HG02973 (cell line): ENCODE data around the gene KCNF1.
A peak's percentile ranks its signal among the peaks of the same experiment; 100 is the strongest.

Source experiments
- ATAC-seq: cut with Tn5 transposase; IDR thresholded peaks from one replicate; pipeline ENCODE4 v1.9.1; 2021; ENCODE audit warnings: moderate library complexity; ENCODE audit not compliant: unreplicated experiment

Gene KCNF1, protein sequence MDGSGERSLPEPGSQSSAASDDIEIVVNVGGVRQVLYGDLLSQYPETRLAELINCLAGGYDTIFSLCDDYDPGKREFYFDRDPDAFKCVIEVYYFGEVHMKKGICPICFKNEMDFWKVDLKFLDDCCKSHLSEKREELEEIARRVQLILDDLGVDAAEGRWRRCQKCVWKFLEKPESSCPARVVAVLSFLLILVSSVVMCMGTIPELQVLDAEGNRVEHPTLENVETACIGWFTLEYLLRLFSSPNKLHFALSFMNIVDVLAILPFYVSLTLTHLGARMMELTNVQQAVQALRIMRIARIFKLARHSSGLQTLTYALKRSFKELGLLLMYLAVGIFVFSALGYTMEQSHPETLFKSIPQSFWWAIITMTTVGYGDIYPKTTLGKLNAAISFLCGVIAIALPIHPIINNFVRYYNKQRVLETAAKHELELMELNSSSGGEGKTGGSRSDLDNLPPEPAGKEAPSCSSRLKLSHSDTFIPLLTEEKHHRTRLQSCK

DNA sequence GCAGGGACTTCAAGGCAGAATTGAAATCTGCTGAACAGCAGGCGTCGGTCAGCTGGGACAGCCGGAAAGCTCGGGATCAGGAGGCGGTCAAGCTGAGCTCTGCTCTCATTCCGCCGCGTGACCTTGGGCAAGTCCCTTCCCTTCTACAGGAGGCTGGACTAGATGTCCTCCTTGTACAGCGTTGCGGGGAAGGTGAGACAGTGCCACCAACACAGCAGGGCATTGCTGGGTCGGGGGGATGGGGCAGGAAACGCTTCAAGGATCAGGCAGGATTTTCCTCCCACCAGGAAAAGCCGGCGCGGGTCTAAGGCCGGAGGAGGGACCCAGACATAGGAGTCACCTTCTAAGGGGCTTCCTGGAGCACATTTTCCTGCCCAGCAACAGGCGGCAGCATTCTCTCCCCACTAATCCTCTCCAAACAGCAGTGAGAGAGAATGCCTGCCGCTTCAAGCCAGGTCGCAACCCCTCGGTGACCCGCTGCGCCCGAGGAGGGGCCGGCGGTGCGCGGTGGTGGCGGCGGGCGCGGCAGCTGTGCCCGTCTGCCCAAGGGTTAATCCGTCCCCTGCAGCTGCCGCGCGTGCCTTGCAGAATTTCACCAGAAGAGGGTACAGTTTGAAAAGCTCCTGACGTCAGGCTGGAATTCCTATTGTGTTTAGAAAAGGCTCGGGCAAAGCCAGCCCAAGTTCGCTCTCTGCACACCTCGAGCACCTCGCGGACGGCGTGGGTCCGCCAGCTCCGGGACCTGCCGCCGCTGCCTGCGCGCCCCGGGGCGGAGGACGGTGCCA lies at the start of gene KCNF1:
TSS of gene KCNF1 (plus strand) at position 644 of the 785 bp plus-strand sequence. CDS start 493 bp downstream, outside the sequence.
- ATAC-seq, result no peak

DNA sequence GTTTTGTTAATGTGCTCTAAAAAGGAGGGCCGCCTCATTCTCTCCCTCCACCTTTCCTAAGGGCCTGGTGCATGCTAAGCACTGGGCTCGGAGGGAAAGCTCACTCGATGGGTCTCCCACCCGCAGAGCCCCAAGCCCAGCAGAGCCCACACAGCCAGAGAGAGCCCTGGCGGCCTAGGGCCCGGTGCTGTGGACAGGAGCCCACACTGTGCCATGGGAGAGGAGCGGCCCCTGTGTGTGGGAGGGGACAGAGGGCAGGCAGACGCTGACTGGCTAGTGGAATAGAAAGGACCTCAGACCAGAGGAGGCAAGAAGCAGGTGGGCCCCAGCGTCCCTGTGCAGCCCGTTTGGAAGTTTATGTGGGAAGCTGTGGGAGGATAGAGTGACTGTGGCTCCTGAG lies 49.4 kb upstream of the KCNF1 start:
- ATAC-seq, result no peak

DNA sequence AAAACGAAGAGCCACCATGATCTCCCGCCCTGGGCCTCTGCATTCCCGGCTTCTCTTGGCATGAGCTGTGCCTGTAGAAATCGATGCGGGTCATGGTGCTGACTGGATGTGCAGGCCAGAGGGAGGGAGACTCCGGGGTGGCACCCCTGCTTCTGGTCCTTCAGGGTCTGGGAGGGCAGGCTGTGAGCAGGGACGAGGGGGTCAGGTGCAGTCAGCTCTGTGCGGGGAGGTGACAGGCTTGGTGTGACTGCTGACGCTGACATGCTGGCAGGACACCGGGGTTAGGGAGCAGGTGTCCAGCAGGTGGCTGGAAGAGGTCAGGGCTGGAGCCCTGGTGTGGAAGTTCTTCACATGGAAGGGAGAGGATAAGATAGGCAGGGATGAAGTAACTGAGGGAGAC lies 48.7 kb upstream of the KCNF1 start:
- ATAC-seq, result no peak

DNA sequence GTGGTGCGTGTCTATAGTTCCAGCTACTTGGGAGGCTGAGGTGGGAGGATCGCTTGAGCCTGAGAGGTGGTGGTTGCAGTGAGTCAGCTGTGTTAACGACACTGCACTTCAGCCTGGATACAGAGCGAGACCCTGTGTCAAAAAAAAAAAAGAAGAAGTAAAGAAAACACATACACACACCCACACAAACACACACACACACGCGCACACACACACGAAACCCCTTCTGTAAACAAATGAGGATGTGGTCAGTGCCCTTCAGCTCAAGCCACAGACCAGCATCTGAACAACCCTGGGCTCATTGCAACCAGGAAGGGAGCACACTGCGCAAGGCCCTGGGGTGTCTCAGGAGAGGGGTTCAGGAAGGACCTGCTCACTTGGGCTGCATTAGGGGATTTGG lies 47.9 kb upstream of the KCNF1 start:
- peak; percentile 72 for ATAC-seq

DNA sequence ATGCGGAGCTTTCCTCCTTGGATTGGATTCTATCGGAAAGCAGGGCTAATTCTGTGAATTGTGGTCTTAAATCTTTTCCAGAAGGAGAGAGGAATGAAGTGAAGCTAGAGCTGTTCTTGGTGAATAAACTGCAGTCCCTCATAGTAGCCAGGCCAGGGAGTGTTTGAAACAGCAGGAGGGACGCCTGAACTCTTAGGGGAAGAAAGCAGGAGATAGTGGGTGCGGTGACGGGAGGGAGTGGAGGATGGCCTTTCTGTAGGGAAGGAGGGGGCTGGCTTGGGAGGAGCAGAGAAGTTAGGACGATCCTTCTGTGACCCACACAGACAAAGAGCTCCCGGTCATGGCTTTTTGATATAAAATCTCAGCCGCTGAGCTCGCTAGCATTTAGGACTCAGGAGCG lies 47.5 kb upstream of the KCNF1 start:
- no peak for ATAC-seq

DNA sequence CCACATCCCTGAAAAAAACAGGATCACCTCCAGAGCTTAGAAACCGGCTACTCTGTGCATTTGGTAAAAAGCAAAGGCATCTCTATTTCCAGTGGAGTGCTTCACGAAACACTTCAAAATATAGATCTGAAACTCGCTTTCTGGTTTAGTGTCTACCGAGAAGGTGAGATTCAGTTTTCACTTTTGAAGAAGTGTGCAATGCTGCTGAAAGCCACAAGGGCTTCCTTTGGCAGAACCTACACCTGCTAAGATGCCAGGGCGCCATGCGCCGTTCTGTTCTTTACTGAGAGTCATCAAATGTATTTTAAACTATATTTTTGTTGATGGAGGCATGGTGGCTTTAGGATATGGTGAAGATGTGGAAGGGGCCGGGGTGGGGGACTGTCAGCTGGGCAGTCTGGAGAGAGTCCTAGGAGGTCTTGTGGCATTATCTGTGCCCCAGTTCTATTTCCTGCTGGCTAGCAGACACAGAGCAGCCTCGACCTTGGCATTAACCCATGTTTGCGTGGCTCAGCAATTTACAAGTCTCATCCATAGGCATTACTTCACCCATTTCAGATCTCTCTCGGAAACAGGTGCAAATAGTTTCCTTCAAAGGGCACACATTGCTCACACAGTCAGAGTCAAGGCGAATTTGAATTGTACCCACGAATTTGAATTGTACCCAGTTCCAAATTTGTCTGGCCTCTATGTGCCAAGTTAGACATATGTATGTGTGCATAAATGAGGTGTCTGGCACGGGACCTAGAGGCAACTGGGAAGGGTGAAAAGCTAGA lies 46.7 kb upstream of the KCNF1 start:
- peak; percentile 87 for ATAC-seq

DNA sequence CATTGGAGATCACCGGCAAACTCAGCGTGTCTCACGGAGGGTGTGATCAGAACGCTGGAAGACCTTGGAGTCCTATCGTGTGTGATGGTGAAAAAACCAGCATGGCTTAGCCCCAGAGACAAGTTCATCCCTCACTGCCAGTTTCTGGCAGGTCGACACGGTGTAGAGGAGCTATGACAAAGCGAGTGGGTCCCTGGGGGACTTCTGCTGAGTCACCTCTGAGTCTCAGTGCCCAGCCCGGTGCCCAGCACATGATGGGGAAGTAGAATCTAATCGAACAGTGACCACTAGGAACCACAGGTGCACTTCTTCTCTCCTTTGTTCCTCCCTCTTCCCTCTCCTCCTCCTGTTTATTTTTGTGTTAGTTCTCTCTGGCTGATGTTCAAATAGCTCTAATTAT lies 45.9 kb upstream of the KCNF1 start:
- ATAC-seq, result no peak

DNA sequence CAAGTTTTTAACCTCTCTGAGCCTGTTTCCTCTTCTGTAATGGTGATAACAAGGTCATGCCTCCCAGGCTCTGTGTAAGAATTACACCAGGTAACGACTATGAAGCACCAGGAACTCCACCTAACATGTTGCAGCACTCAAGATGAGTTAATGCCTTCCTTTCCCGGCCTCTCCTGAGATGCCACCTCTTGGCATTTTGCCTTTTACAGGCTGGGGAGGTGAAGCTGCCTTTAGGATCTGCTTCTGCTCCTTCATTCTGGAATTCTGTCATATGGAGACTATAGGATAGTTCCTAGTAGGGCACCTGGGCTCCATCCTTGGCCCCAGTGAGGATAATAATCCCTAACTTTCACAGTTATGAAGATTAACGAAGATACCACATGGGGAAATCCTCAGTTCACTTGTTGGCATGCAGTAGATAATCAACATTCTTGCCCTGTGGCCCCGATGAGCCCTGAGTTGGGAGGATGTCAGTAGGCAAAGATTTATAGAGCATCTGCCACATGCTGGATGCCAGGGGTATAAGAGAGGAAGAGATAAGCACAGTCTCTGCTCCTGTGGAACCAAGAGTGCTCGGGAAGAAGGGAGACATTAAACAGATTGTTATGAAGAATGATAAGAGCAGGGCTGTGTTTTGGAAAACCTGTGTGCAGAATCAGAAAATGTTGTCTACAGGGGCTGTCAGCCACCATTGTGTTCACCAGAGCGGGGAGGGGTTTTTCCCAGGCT lies 43.9 kb upstream of the KCNF1 start:
- ATAC-seq, result no peak

DNA sequence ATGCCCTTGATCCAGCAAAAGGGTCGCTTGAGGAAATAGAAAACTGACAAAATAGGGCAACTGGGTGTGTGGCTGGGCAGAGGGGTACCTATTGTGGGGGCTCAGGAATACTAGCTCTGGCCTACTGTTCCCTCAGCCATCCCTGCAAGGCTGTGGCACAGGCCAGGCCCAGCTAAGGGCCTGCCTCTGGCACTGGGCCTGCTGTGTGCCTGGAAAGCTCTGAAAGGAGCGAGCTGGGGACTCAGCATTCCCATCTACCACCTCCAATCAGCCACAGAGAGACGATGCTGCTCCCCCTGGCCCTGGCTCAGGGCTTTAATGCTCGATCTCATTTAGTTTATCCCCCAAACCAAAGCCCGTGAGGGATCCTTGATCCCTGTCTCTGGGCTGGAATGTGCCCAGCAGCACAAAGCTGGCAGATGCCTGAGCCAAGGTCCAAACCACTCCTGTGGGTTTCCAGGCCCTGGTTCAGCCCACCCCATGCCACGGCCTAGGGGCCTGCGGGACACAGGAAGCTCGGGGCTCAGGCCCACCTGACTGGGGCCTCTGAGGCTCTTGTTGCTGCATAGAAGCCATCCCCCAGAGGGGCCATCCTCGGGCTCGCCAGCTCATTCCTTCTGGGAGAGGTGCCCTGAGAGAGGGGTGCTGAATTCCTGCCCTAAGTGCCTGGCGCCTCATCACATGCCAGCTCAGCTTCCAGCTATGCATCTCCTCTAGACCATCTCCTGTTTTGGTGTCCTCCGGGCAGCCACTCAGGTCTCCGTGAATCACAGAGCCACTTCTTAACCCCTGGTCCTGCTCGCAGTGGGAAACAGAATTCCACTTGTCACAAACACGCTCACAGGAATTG lies 43.0 kb upstream of the KCNF1 start:
- no peak for ATAC-seq

DNA sequence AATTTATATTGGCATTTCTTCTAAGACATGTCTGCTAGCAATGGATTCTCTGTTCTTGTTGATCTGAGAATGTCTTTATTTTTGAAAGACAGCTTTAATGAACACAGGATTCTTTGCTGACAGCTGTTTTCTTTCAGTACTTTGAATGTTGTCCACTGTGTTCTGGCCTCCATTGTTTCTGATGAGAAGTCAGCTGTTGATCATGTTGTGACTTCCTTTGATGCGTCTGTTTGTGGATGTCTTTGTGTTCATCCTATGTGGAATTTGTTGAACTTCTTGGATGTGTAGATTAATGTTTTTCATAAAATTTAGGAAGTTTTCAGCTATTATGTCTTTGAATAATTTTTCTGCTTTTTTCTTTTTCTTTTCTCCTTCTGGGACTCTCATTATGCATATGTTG lies 39.8 kb upstream of the KCNF1 start:
- no peak for ATAC-seq

DNA sequence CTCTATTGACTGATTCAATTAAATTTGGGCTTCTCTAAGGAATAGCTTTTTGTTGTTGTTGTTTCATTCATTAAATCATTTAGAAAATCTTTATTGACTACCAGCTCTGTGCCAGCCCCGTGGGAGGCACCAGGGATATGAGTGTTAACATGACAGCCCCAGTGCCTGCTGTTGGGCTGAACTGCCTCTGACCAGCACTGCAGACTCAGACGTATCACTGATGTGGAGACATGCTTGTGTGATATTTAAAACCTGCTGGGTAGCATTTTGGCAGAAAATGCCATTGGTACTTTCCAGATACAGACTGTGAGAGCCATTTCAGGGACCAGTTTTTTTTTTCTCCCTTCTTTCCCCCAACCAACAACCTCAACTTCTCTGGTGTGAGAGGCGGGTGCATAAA lies 38.6 kb upstream of the KCNF1 start:
- no peak for ATAC-seq

DNA sequence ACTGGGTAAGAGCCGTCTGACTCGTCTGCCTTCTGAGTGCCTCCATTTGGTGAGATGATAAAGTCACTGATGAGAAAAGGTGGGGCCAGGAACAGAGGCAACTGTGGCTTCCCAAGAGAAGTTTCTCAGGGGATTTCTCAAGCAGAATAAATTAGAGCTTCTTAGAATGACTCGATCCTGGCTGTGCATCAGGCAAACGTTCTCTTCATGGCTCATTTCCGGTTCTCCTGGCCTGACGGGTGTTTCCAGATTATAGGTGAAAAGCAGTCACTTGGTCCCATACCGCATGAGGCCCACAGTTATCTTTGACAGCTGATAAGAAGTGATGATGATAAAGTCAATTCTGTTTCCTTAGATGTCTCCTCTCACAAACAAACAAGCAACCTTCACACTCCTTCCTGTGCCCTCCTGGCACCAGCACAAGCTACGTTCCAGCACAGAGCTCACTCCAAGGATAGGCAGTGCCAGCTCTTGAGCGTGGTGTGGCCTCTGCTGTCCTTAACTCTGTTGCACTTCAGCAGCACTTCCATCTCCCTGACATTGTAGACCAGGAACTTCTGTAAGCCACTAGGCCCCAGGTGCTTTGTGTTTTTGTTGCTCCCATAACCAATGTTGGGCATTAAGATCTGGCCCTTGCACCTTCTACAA lies 37.8 kb upstream of the KCNF1 start:
- ATAC-seq, result no peak

DNA sequence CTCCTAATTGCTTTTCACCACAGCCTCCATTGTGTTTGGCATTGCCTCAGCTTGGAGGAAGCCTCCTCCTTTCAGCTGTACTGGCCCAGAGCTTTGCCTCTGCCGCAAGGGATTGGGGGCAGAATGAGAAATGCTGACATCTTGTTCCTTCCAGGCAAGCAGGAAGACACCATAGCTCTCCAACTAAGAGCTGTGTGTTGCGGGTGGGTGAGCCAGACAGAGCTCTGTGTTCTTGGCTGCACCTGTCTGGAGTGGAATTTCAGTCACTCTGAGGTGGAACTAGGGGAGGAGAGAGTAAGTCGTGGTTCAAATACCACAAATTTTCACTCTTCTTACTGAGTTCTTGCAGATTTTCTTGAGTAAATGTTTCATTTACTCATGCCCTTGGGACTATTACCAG lies 36.6 kb upstream of the KCNF1 start:
- ATAC-seq, result no peak

DNA sequence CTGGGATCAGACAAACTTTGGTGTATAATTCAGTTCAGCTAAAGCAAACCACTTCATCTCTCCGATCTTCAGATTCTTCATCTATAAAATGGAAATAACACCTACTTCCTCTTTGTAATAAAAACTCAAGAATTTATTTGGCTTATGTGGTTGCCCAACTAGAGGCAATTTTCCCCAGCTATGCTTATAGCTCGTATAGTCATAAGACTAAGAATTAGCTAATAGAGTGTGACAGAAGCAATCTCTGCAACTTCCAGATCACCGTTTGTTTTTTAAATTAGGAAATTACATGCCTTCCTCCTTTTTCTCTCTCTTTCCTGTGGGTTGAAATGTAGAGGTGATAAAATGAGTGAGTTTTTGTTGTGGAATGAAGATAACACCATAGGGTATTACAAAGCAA lies 35.3 kb upstream of the KCNF1 start:
- no peak for ATAC-seq

DNA sequence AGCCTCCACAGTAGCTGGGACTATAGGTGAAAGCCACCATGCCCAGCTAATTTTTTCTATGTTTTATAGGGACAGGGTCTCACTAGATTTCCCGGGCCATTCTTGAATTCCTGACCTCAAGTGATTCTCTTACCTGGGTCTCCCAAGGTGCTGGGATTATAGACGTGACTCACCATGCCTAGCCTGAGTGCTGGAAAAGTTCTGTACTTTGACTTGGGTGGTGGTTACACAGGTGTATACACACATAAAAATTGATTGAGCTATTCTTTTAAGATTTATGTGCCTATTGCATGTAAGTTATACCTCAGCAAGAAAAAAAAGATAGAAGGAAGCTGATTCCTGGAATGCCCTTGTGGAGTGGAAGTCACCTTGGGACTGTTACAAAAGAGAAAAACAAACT lies 34.8 kb upstream of the KCNF1 start:
- ATAC-seq, result no peak

DNA sequence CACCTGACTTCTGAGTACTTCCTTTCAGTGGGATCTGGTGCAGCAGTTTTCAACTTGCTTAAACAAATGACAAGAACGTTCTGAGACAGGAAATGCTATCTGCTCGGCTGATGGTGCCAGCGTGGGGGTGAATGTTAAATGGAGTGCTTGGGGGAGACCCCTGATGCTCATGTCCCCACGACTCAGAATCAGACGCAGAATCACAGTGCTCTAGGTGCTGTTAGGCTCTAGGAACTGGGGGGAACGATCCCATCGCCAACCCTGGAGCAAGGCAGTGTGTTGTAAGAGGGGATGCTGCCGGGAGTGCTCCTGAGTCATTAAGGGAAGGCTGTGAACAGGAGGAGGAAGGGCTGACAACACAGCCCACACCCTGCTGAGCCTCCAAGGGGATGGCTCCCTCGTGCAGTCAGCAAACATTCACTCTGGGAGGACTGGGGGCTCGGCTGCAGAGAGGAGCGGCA lies 34.1 kb upstream of the KCNF1 start:
- ATAC-seq, result no peak

DNA sequence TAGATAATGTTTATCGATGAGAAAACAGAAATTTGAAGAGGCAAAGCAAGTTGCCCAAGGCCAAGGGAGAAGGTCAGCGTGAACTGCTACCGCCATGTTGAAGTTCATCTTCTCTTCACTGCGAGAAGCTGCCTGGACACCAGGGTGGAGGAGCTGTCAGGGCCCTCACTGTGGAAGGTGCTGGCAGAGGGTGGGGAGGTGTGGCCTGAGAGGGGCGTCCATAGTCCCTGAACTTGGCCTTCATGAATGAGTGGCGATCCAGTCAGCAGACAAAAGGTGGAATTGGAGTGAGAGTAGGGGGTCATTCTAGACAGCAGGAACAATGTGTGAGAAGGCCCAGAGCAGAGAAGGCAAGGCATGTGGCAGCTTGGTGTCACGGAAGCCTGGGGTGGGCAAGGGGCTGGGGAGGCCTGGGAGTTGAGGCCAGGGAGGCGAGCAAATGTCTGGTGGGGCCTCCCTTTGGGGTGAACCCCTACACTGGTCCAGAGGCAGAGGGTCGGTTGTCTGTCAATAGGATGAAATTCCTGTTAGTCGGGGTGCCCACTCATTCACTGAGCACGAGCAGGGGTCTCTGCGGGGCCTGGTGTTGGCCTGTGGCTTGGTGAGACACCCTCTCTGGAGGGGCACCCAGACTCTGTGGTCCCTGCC lies 33.3 kb upstream of the KCNF1 start:
- no peak for ATAC-seq

DNA sequence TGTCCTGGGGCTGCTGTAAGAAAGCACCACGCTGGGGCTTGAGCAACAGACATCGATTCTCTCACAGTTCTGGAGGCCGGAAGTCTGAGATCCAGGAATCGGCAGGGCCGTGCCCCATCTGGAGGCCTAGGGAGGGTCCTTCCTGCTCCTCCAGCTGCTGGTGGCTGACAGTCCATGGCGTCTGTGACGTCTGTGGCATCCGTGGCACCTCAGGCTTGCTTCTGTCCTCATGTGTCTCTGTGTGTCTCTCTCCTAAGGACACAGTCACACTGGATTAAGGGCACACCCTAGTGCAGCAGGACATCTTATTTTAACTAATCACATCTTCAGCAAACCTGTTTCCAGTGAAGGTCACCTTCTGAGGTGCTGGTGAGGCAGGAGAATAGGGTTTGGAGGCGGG lies 32.6 kb upstream of the KCNF1 start:
- no peak for ATAC-seq
